ENCODE data around the gene SCAND1.

DNA sequence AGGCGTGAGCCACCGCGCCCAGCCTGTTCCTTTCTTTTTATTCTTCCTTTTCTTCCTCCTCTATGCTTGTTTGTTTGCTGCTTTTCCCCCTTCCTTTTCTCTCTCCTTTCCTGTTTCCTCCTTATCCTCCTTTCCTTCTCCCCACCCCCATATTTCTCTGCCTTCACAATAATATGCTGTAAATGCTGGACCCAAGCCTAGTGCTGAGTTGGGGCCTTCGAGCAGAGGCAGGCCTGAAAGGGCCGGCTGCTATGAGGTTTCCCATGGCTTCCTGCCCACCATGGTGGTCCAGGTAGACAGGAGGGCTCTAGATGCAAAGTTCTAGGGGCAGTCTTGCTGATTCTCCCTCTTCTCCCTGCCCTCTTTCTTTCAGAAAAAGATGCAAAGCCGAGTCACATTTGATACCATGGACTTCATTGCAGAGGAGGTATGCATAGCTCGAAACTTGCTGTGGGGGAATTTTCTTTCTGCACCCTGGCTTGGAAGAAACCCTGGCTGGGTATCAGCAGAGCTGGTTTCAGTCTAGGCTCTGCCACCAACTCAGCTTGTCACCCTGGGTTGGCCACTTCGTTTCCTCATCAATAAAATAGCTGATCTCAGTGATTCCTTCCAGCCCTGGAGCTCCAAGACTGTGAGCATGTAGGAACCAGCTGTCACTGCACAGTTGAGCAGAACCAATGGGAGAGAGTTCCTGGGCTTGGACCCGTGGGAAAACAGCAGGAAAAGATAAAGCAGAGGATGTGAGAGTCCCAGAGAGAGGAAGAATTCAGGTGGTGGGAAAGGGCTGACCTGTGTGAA is 21.5 kb upstream of the SCAND1 start:
- TF ChIP-seq, protein P1, sequence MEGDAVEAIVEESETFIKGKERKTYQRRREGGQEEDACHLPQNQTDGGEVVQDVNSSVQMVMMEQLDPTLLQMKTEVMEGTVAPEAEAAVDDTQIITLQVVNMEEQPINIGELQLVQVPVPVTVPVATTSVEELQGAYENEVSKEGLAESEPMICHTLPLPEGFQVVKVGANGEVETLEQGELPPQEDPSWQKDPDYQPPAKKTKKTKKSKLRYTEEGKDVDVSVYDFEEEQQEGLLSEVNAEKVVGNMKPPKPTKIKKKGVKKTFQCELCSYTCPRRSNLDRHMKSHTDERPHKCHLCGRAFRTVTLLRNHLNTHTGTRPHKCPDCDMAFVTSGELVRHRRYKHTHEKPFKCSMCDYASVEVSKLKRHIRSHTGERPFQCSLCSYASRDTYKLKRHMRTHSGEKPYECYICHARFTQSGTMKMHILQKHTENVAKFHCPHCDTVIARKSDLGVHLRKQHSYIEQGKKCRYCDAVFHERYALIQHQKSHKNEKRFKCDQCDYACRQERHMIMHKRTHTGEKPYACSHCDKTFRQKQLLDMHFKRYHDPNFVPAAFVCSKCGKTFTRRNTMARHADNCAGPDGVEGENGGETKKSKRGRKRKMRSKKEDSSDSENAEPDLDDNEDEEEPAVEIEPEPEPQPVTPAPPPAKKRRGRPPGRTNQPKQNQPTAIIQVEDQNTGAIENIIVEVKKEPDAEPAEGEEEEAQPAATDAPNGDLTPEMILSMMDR (IDR thresholded peaks at IDR 0.05), result no peak
- no peak for TF ChIP-seq POLR2A (IDR thresholded peaks at IDR 0.05)

Data from uterus (tissue), 2 donors.